Measurements from ENCODE around the gene PNKP.

GRCh38 chr19:49818649-49819370 lies 48.6 kb downstream of the PNKP start:
- TF ChIP-seq CTCF (IDR thresholded peaks at IDR 0.05) (no peak), POLR2A (IDR thresholded peaks at IDR 0.05) (no peak)

Measured in esophagus squamous epithelium (tissue), 4 donors.